Measurements from ENCODE around the gene AIFM2.
"Not testable (repeated sequence)": the region's sequence is repeated elsewhere in the genome, so short reads cannot be mapped to it uniquely, and the experiment has no call there.

Gene AIFM2

GRCh38 chr10:70092389-70092718 lies 40.3 kb downstream of the AIFM2 start:
- DNase-seq (ENCODE audit: low read depth): no peak

GRCh38 chr10:70090951-70091350 lies 41.7 kb downstream of the AIFM2 start:
- no peak for DNase-seq (ENCODE audit: low read depth)

GRCh38 chr10:70090013-70090412 lies 42.6 kb downstream of the AIFM2 start:
- no peak for DNase-seq (ENCODE audit: low read depth)

- no peak for DNase-seq (ENCODE audit: low read depth)
Measured at GRCh38 chr10:70088308-70088698, 44.3 kb downstream of the AIFM2 start.

DNA sequence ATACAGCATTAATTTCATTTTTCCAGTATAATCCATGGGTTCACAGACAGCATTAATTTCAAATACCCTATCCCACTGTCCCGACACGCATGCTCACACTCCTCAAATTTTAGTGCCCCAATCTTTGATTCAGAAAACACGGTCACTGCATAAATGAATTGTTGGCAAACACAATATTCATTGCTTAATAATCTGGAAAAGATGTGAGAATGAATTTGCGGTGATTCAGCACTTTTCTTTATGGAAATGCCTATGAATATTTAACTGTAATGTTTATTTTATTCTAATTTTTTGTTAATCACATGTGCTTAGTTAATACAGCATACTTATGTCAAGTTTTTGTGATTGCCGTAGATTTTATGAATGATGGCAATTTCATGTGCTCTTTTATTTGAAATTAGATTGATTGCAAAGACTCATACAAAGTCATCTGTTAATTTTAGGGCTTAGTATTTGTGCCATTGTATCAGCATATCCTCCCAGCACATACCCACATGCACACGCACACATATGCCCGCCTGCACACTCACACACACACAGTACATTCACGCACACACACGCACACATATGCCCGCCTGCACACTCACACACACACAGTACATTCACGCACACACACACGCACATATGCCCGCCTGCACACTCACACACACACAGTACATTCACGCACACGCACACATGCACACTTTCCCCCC lies 44.9 kb downstream of the AIFM2 start:
- DNase-seq (ENCODE audit: low read depth): no peak

DNA sequence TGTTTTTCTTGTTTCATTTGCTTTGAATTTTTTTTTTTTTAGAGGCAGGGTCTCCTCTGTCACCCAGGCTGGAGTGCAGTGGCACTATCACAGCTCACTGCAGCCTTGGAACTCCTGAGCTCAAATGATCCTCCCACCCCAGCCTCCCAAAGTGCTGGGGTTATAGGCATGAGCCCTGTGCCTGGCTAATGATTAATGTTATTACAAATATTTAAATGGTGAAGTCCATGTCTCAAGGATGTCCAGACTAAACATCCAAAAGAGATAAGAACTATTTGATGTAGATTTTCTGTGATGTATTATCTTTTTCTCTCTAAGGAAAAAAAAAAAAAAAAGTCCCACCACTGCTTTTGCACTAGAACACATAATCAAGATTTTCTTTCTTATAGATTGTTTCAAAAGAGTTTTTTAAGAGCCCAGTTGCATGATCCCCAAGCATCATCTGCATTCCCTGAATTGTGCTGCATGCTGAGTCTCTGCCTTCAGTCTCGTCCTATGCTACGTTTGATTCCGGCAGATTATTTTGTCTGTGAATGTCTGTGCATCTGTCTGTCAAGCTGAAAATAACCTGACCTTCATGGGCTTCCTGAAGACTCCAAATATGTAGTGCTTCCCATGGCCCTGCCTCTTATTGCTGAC lies 46.5 kb downstream of the AIFM2 start:
- no peak for DNase-seq (ENCODE audit: low read depth)

DNA sequence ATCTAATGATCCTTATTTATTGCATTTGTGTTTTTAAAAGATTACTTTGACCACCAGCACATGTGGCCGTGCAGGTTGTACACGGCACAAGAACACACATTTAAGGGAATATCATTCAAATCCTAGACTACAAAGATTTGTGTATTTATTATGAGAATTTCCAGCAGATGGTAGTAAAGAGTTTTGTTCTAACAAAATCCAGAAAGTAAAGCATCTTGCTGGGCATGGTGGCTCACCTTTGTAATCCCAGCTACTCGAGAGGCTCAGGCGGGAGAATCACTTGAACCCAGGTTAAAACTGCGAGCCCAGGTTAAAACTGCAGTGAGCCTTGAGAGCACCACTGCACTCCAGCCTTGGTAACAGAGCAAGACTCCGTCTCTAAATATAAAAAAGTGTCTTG lies 48.4 kb downstream of the AIFM2 start:
- no peak for DNase-seq (ENCODE audit: low read depth)

- not testable (repeated sequence) for DNase-seq (ENCODE audit: low read depth)
Measured at GRCh38 chr10:70080789-70081188, 51.8 kb downstream of the AIFM2 start.

DNA sequence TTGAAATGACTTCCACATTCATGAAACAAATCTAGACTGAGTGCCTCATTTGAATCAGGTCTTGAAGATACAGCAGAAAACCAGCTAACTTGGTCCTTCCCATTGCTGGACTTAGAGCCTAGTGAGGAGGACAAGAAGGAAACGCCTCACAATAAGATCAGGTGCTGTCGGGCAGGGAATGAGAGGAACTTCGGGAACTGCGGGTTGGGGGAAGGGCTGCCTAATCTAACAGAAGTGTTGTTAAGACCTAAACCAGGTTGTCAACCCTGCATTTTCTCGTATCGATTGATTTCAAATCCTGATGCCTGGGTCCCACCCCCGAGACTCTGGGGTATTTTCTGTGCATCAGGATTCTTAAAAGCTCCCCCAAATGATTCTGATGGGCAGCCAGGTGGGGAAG lies 53.7 kb downstream of the AIFM2 start:
- DNase-seq (ENCODE audit: low read depth): no peak

DNA sequence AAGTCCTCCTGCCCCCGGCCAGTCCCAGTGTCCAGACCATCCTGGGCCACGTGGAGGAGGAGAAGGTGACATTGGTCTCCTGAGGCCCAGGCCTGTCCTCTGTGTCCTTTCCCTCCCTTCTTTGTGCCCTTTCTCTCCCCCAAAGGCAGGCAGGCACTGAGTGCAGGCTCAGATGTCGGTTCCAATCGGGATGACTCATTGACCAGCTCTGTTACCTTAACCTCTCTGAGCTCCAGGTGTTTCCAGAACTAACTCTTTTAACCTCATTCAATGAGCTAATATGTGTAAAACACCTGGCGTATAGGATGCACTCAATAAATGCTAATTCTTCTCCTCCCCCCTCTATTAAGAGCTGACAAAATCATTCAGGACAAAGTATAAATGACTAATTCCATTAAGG lies 54.3 kb downstream of the AIFM2 start:
- no peak for DNase-seq (ENCODE audit: low read depth)

DNA sequence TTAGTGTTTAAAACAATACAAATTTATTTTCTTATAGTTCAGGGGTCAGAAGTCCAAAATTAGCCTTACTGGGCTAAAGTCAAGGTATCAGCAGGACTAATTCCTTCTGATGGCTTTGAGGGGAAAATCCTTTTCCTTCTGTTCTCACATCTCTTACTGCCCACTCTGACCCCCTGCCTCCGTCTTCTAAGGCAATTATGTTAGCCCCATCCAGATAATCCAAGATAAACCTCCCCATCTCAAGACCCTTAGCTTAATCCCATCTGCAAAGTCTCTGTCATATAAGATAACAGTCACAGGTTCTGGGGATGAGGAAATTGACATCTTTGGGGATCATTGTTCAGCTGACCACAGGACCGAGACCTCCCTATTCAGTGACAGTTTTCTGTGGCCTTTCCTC lies 57.7 kb downstream of the AIFM2 start:
- DNase-seq (ENCODE audit: low read depth): no peak

DNA sequence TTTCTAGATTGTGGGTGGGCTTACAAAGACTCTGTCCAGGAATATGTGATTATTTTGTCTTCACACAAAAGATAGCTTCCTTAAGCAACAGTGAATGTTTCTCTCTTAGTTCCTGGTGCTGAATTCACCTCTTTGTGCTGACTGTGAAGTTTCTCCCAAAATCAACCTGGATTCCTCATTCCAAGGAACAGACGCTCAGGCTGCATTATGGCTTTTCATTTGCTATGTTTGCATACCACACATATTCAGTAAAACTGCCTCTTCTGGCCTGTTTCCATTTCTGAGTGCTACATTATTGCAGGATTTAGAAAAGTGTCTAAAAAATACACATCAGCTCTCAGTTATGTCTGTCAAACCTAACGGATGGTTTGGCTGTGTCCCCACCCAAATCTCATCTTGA lies 58.5 kb downstream of the AIFM2 start:
- no peak for DNase-seq (ENCODE audit: low read depth)

- no peak for DNase-seq (ENCODE audit: low read depth)
Measured at GRCh38 chr10:70070834-70071233, 61.8 kb downstream of the AIFM2 start.

DNA sequence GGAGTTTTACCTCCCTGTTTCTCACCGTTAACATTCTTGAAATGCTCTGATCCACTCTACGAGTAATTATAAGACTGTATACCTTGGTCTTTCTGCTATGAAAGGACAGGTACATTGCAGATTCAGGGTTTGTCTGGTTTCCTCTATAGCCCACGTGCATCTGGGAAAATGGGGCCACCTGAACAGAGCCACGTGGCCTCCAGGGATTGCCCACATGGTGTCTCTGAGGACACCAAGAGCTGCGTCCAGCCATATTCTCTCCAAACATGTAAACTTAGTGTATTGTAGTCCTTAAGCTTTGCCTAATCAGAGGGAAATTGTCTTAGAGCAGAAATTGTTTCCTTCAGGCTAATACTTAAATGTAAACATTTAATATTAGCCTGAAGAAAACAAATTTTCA lies 63.3 kb downstream of the AIFM2 start:
- no peak for DNase-seq (ENCODE audit: low read depth)

GRCh38 chr10:70068925-70069324 lies 63.7 kb downstream of the AIFM2 start:
- DNase-seq (ENCODE audit: low read depth): no peak

- no peak for DNase-seq (ENCODE audit: low read depth)
Measured at GRCh38 chr10:70067586-70067985, 65.0 kb downstream of the AIFM2 start.

GRCh38 chr10:70066190-70066589 lies 66.4 kb downstream of the AIFM2 start:
- DNase-seq (ENCODE audit: low read depth): no peak

- DNase-seq (ENCODE audit: low read depth): no peak
Measured at GRCh38 chr10:70064486-70064885, 68.1 kb downstream of the AIFM2 start.

- no peak for DNase-seq (ENCODE audit: low read depth)
Measured at GRCh38 chr10:70063418-70064098, 69.1 kb downstream of the AIFM2 start.
